ENCODE data around the gene INSRR.

The INSRR gene

GRCh38 chr1:156847591-156848460 is 11.1 kb downstream of the INSRR start:
- no peak for DNase-seq

- no peak for DNase-seq
Measured at GRCh38 chr1:156846643-156847042, 12.3 kb downstream of the INSRR start.

- DNase-seq, result no peak
Measured at GRCh38 chr1:156845953-156846545, 12.9 kb downstream of the INSRR start.

- no peak for DNase-seq
Measured at GRCh38 chr1:156845055-156845952, 13.6 kb downstream of the INSRR start.

- DNase-seq, result no peak
Measured at GRCh38 chr1:156844638-156845037, 14.3 kb downstream of the INSRR start.

- no peak for DNase-seq
Measured at GRCh38 chr1:156844102-156844501, 14.8 kb downstream of the INSRR start.

GRCh38 chr1:156842618-156843300 is 16.2 kb downstream of the INSRR start:
- DNase-seq, result no peak

- no peak for DNase-seq
Measured at GRCh38 chr1:156841295-156841855, 17.5 kb downstream of the INSRR start.

- no peak for DNase-seq
Measured at GRCh38 chr1:156840898-156841279, 18.0 kb downstream of the INSRR start.

- DNase-seq, result no peak
Measured at GRCh38 chr1:156840186-156840897, 18.6 kb downstream of the INSRR start.

- DNase-seq, result peak; percentile 51
Measured at GRCh38 chr1:156839426-156840109, 19.3 kb downstream of the INSRR start.

- DNase-seq, result peak; percentile 75
Measured at GRCh38 chr1:156838972-156839371, 19.9 kb downstream of the INSRR start.

- no peak for DNase-seq
Measured at GRCh38 chr1:156836892-156837291, 22.0 kb downstream of the INSRR start.

GRCh38 chr1:156836041-156836654 is 22.8 kb downstream of the INSRR start:
- no peak for DNase-seq

- DNase-seq, result no peak
Measured at GRCh38 chr1:156834322-156834721, 24.6 kb downstream of the INSRR start.

GRCh38 chr1:156833603-156834002 is 25.3 kb downstream of the INSRR start:
- no peak for DNase-seq

GRCh38 chr1:156832434-156832833 is 26.5 kb downstream of the INSRR start:
- no peak for DNase-seq

GRCh38 chr1:156828400-156829124 is 30.4 kb downstream of the INSRR start:
- DNase-seq, result no peak

GRCh38 chr1:156826630-156827029 is 32.3 kb downstream of the INSRR start:
- no peak for DNase-seq

GRCh38 chr1:156823210-156823790 is 35.6 kb downstream of the INSRR start:
- DNase-seq, result no peak

All from retina (tissue), 1 donor.